Measurements from ENCODE around the gene DHRS3. TPM values are rescaled to one million over a fixed set of nuclear protein-coding genes. Genes with fewer than 3 reads are reported as not detected.

Gene DHRS3
- total RNA-seq, 1 donor from 2014 or later, result 111 TPM

GRCh38 chr1:12644237-12644636 lies 26.2 kb upstream of the DHRS3 start:
- intact Hi-C loops (cut with DNase I), result no loop called here

GRCh38 chr1:12643785-12644184 lies 25.8 kb upstream of the DHRS3 start, which contains the start of gene AADACL4:
TSS of gene AADACL4 (plus strand) at chr1:12644085. CDS start at chr1:12644547, 462 bp downstream.
- Histone ChIP-seq H3K27me3 (no peaks in the 10 kb centered on the region), H3K9me3 (peaks cover 9% of the 10 kb centered on the region), H3K4me3 (no peak within 1 kb of the TSS), H3K36me3 (no peaks in the 10 kb centered on the region), H3K4me1 (no peaks in the 10 kb centered on the region), H3K27ac (no peak within 1 kb of the TSS)
- TF ChIP-seq POLR2AphosphoS5 (IDR thresholded peaks at IDR 0.05; ENCODE audit: insufficient read depth in 1 of 2, low read depth in 1 of 2) (no peak), POLR2A (IDR thresholded peaks at IDR 0.05) (no peak), CTCF (IDR thresholded peaks at IDR 0.05) (no peak)
- DNase-seq (ENCODE audit: extremely low spot score in 2 of 2), result no peak
- intact Hi-C loops (cut with DNase I), result no loop called here

More at GRCh38 chr1:12644237-12644636, 26.2 kb upstream of the DHRS3 start:
- Histone ChIP-seq H3K36me3 (no peaks in the 10 kb centered on the region), H3K27me3 (no peaks in the 10 kb centered on the region), H3K27ac (no peak overlapping the region), H3K4me1 (no peaks in the 10 kb centered on the region), H3K4me3 (no peak overlapping the region), H3K9me3 (peaks cover 9% of the 10 kb centered on the region)
- TF ChIP-seq CTCF (IDR thresholded peaks at IDR 0.05) (no peak), POLR2A (IDR thresholded peaks at IDR 0.05) (no peak), POLR2AphosphoS5 (IDR thresholded peaks at IDR 0.05; ENCODE audit: insufficient read depth in 1 of 2, low read depth in 1 of 2) (no peak)
- DNase-seq (ENCODE audit: extremely low spot score in 2 of 2), result no peak

- TF ChIP-seq POLR2AphosphoS5 (IDR thresholded peaks at IDR 0.05; ENCODE audit: insufficient read depth in 1 of 2, low read depth in 1 of 2), result no peak
- TF ChIP-seq POLR2A (IDR thresholded peaks at IDR 0.05), result no peak
- TF ChIP-seq CTCF (IDR thresholded peaks at IDR 0.05), result no peak
- Histone ChIP-seq H3K27ac (no peak overlapping the region), H3K4me3 (no peak overlapping the region), H3K4me1 (no peaks in the 10 kb centered on the region), H3K27me3 (no peaks in the 10 kb centered on the region), H3K9me3 (peaks cover 9% of the 10 kb centered on the region), H3K36me3 (no peaks in the 10 kb centered on the region)
- DNase-seq (ENCODE audit: extremely low spot score in 2 of 2), result no peak
- intact Hi-C loops (cut with DNase I), result no loop called here
Measured at GRCh38 chr1:12643079-12643478, 25.1 kb upstream of the DHRS3 start.

- TF ChIP-seq POLR2AphosphoS5 (IDR thresholded peaks at IDR 0.05; ENCODE audit: insufficient read depth in 1 of 2, low read depth in 1 of 2) (no peak), CTCF (IDR thresholded peaks at IDR 0.05) (no peak), POLR2A (IDR thresholded peaks at IDR 0.05) (no peak)
- no peak for DNase-seq (ENCODE audit: extremely low spot score in 2 of 2)
- intact Hi-C loops (cut with DNase I), result no loop called here
- Histone ChIP-seq H3K9me3 (peaks cover 9% of the 10 kb centered on the region), H3K4me3 (no peak overlapping the region), H3K4me1 (no peaks in the 10 kb centered on the region), H3K27me3 (no peaks in the 10 kb centered on the region), H3K27ac (no peak overlapping the region), H3K36me3 (no peaks in the 10 kb centered on the region)
Measured at GRCh38 chr1:12640958-12641272, 22.9 kb upstream of the DHRS3 start.

- intact Hi-C loops (cut with DNase I), result no loop called here
- Histone ChIP-seq H3K4me1 (no peaks in the 10 kb centered on the region), H3K4me3 (no peak overlapping the region), H3K27me3 (no peaks in the 10 kb centered on the region), H3K27ac (no peak overlapping the region), H3K9me3 (peaks cover 9% of the 10 kb centered on the region), H3K36me3 (no peaks in the 10 kb centered on the region)
- DNase-seq (ENCODE audit: extremely low spot score in 2 of 2), result no peak
- TF ChIP-seq CTCF (IDR thresholded peaks at IDR 0.05), result no peak
- TF ChIP-seq POLR2A (IDR thresholded peaks at IDR 0.05), result no peak
- no peak for TF ChIP-seq POLR2AphosphoS5 (IDR thresholded peaks at IDR 0.05; ENCODE audit: insufficient read depth in 1 of 2, low read depth in 1 of 2)
Measured at GRCh38 chr1:12640237-12640957, 22.4 kb upstream of the DHRS3 start.

All from vagina (tissue), 2 donors.